NOMO-1 (cell line): ENCODE data around the gene ARL17B.
"Not testable (repeated sequence)": the region's sequence is repeated elsewhere in the genome, so short reads cannot be mapped to it uniquely, and the experiment has no call there.

Experiments used
- DNase-seq, 2 experiments: peaks; one replicate each; lab custom pipeline; 2025; ENCODE audit not compliant: unreplicated experiment in 2 of 2; lab: John Stamatoyannopoulos, UW

Gene ARL17B

DNA sequence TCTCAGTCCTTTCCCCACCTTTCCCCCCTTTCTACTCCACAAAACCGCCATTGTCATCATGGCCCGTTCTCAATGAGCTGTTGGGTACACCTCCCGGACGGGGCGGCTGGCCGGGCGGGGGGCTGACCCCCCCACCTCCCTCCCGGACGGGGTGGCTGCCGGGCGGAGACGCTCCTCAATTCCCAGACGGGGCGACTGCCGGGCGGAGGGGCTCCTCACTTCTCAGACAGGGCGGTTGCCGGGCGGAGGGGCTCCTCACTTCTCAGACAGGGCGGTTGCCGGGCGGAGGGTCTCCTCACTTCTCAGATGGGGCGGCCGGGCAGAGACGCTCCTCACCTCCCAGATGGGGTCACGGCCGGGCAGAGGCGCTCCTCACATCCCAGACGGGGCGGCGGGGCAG is 108.8 kb downstream of the ARL17B start:
- DNase-seq: not testable (repeated sequence)

- DNase-seq: not testable (repeated sequence)
Measured at GRCh38 chr17:46249153-46249552, 112.4 kb downstream of the ARL17B start.

- not testable (repeated sequence) for DNase-seq
Measured at GRCh38 chr17:46244949-46245768, 116.4 kb downstream of the ARL17B start.

DNA sequence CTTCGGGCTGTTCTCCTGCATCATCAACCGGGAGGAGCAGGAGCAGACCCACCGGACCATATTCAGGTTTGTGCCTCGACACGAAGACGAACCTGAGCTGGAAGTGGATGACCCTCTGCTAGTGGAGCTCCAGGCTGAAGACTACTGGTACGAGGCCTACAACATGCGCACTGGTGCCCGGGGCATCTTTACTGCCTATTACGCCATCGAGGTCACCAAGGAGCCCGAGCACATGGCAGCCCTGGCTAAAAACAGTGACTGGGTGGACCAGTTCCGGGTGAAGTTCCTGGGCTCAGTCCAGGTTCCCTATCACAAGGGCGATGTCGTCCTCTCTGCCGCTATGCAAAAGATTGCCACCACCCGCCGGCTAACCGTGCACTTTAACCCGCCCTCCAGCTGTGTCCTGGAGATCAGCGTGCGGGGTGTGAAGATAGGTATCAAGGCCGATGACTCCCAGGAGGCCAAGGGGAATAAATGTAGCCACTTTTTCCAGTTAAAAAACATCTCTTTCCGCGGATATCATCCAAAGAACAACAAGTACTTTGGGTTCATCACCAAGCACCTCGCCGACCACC is 117.1 kb downstream of the ARL17B start:
- not testable (repeated sequence) for DNase-seq

- not testable (repeated sequence) for DNase-seq
Measured at GRCh38 chr17:46243928-46244327, 117.6 kb downstream of the ARL17B start.

GRCh38 chr17:46243505-46243904 is 118.1 kb downstream of the ARL17B start:
- not testable (repeated sequence) for DNase-seq

GRCh38 chr17:46231359-46231758 is 130.2 kb downstream of the ARL17B start:
- not testable (repeated sequence) for DNase-seq

- peak; percentile 65 to 71 for DNase-seq
Measured at GRCh38 chr17:46225274-46225794, 136.2 kb downstream of the ARL17B start.

DNA sequence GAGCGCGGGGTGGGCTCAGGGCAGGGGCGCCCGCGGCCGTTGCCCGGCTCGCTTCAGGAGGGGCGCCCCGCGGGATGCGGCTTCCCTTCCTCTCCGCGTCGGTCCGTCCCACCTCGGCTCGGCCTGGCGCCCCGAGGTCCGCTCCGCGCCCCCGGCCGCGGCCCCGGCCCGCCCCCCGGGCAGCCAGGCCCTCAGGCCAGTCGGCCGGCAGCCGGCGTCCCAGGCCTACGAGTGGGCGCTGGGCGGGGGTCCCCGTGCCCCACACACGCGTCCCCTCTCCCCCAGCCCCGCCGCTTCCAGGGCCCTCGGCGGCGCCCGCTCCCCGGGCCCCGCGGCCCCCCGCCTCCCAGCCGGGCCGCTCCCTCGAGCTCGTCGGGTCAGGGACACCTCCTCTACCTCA is 136.7 kb downstream of the ARL17B start:
- not testable (repeated sequence) for DNase-seq
